NCI-H187 treated with DMSO at 0.1 percent for 48 hours (cell line): Measurements from ENCODE around the gene FBRS.
"Not testable (repeated sequence)": the region's sequence is repeated elsewhere in the genome, so short reads cannot be mapped to it uniquely, and the experiment has no call there.

ENCODE experiments used
- DNase-seq: peaks from one replicate; lab custom pipeline; 2025; lab: John Stamatoyannopoulos, UW

FBRS gene

GRCh38 chr16:30698816-30699614 lies 40.8 kb downstream of the FBRS start, which contains the start of gene SRCAP:
TSS of gene SRCAP (plus strand) at chr16:30699171. CDS start at chr16:30700825, 1,654 bp downstream.
- no peak for DNase-seq

- DNase-seq: no peak
Measured at GRCh38 chr16:30699615-30700099, 41.4 kb downstream of the FBRS start.

DNA sequence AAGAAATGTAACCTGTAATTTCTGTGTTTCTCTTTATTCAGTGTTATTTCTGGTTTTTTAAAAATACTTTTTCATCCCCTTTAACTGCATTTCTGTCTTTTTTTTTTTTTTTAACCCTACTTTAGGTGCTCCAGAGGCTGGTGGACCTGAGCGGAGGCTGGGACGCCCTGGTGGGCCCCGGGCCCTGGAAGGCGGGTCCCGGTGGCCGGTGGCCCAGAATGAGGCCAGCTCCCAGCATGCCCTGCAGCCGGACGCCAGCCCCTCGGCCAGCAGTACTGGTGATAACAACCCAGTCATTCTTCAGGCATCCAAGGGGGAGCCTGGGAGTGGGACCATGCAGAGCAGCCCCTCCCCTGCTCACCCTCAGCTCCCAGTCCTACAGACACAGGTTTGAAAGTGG lies 42.3 kb downstream of the FBRS start:
- DNase-seq: no peak

GRCh38 chr16:30700971-30701370 lies 42.7 kb downstream of the FBRS start:
- DNase-seq: no peak

DNA sequence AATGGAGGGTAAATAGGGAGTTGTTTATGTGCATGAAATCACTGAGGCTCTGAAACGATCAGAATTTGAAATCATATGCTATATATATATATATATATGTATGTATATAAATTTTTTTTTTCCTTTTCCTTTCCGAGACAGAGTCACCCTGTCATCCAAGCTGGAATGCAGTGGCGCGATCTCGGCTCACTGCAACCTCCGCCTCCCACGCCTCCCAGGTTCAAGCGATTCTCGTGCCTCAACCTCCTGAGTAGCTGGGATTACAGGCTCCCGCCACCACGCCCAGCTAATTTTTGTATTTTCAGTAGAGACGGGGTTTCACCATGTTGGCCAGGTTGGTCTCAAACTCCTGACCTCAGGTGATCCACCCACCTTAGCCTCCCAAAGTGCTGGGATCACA lies 44.8 kb downstream of the FBRS start:
- DNase-seq: not testable (repeated sequence)

GRCh38 chr16:30703971-30704370 lies 45.7 kb downstream of the FBRS start:
- no peak for DNase-seq

DNA sequence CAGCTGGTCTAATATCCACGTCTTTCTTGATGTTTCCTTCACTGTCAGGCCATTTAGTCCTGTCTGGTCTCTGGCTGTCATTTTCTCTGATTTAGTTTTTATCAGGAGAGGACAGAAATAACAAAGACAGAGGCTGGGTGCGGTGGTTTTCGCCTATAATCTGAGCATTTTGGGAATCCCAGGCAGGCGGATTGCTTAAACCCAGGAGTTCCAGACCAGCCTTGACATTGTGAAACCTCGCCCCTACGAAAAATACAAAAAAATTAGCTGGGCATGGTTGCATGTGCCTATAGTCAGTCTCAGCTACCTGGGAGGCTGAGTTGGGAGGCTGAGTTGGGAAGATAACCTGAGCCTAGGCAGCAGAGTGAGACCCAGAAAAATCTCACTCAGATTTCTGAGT lies 47.8 kb downstream of the FBRS start:
- no peak for DNase-seq

- DNase-seq: no peak
Measured at GRCh38 chr16:30710971-30711370, 52.7 kb downstream of the FBRS start.

DNA sequence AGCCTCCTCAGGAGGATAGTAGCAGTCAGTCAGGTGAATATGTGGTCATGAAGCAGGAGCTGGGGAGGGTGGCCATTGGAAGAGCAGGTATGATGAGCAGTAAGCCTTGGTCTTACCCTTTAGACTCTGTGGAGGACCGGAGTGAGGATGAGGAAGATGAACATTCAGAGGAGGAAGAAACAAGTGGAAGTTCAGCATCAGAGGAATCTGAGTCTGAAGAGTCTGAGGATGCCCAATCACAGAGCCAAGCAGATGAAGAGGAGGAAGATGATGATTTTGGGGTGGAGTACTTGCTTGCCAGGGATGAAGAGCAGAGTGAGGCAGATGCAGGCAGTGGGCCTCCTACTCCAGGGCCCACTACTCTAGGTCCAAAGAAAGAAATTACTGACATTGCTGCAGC lies 53.5 kb downstream of the FBRS start:
- DNase-seq: no peak

- no peak for DNase-seq
Measured at GRCh38 chr16:30715750-30716445, 57.7 kb downstream of the FBRS start.

GRCh38 chr16:30720086-30720485 lies 61.9 kb downstream of the FBRS start:
- DNase-seq: no peak
